HG03558 (cell line): Measurements from ENCODE around the gene CSNK1G1.

Experiments
- ATAC-seq: cut with Tn5 transposase; IDR thresholded peaks from one replicate; pipeline ENCODE4 v1.9.1; 2021; ENCODE audit warnings: moderate number of reproducible peaks; ENCODE audit not compliant: unreplicated experiment; ENCODE audit errors: extremely low read depth

CSNK1G1 gene

GRCh38 chr15:64213646-64214045, 142.3 kb downstream of the CSNK1G1 start:
- ATAC-seq: no peak

- ATAC-seq: no peak
These were observed 144.3 kb downstream of the CSNK1G1 start for GRCh38 chr15:64211696-64212095.

GRCh38 chr15:64210371-64210770, 145.6 kb downstream of the CSNK1G1 start:
- no peak for ATAC-seq

GRCh38 chr15:64209680-64210334, 146.2 kb downstream of the CSNK1G1 start:
- no peak for ATAC-seq

GRCh38 chr15:64205202-64205601, 150.8 kb downstream of the CSNK1G1 start:
- ATAC-seq: no peak

- ATAC-seq: no peak
These were observed 158.5 kb downstream of the CSNK1G1 start for GRCh38 chr15:64197425-64197824.

- ATAC-seq: no peak
These were observed 162.0 kb downstream of the CSNK1G1 start for GRCh38 chr15:64193971-64194370.

- ATAC-seq: no peak
These were observed 163.8 kb downstream of the CSNK1G1 start for GRCh38 chr15:64191971-64192830.

GRCh38 chr15:64187396-64188191, 168.4 kb downstream of the CSNK1G1 start:
- no peak for ATAC-seq

- ATAC-seq: no peak
These were observed 170.6 kb downstream of the CSNK1G1 start for GRCh38 chr15:64185146-64185911.

GRCh38 chr15:64182859-64183370, 173.1 kb downstream of the CSNK1G1 start:
- ATAC-seq: no peak

- peak; percentile 59 for ATAC-seq
These were observed 175.6 kb downstream of the CSNK1G1 start for GRCh38 chr15:64180235-64180824.

- no peak for ATAC-seq
These were observed 189.7 kb downstream of the CSNK1G1 start for GRCh38 chr15:64166102-64166890.

GRCh38 chr15:64164436-64164835, 191.5 kb downstream of the CSNK1G1 start:
- no peak for ATAC-seq

GRCh38 chr15:64163659-64164362, 192.2 kb downstream of the CSNK1G1 start:
- ATAC-seq: no peak

- peak; percentile 78 for ATAC-seq
These were observed 192.9 kb downstream of the CSNK1G1 start, which contains the start of gene PPIB for GRCh38 chr15:64162869-64163658. TSS of gene PPIB (minus strand) at chr15:64163022. CDS start at chr15:64162986, 36 bp downstream.

GRCh38 chr15:64162478-64162868, 193.5 kb downstream of the CSNK1G1 start:
- no peak for ATAC-seq
